Measurements from ENCODE around the gene TP53. TPM values are rescaled to one million over a fixed set of nuclear protein-coding genes. Genes with fewer than 3 reads are reported as not detected.

TP53 gene
- total and polyA plus RNA-seq, 9 of the 15 experiments (the other 6 are each of a cell fraction or from before 2014, with no cell fraction given) = 2.8 to 14.0 (median 7.1) TPM

DNA sequence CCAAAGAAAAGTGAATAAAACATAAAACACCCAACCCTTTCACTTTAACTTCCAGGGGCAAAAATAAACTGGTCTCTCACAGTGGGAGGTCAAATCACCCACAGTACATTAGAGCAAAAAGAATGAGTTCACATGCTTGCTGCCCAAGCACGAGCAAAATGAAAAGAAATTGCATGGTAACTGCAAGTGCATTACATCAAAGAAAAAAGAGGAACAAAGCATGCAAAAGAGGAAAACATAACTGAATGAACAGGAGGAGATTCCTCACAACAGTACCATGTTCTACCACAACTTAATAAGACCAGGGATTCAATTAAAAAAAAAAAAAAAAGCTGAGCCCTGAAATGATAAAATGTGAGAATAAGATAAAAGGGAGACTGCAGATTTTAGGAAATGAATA, 42.5 kb upstream of the TP53 start:
- Histone ChIP-seq H3K9ac (ENCODE audit: insufficient read depth in 1 of 2, low read depth in 2 of 2, low read length in 2 of 2) (no peak overlapping the region), H3K4me3 (no peak overlapping the region), H3K4me2 (ENCODE audit: insufficient read depth, low read length) (no peak overlapping the region), H4K20me1 (replicated peaks; ENCODE audit: control insufficient read depth, insufficient read depth, low read length) (no peaks in the 10 kb centered on the region), H3K9me1 (ENCODE audit: control insufficient read depth, insufficient read depth, low read length) (no peaks in the 10 kb centered on the region), H3K9me3 (replicated peaks; ENCODE audit: control insufficient read depth, insufficient read depth, low read depth, low read length) (no peaks in the 10 kb centered on the region), H3K79me2 (ENCODE audit: control insufficient read depth, insufficient read depth, low read length) (no peaks in the 10 kb centered on the region), H2AFZ (ENCODE audit: low read depth, low read length) (no peak overlapping the region), H3K27me3 (ENCODE audit: control insufficient read depth in 2 of 2, insufficient read depth in 2 of 2, low read length in 2 of 2) (peaks cover 15 to 28% of the 10 kb centered on the region in 2 experiments), H3K4me1 (replicated peaks in 1 of 2; ENCODE audit: control insufficient read depth in 2 of 2, insufficient read depth in 2 of 2, low read length in 2 of 2) (no peaks in the 10 kb centered on the region; a peak in 1 of 5 replicates), H3K27ac (ENCODE audit: extremely low read depth, low read depth, low read length) (no peak overlapping the region), H3K36me3 (ENCODE audit: control insufficient read depth, insufficient read depth, low read length) (no peaks in the 10 kb centered on the region)
- DNase-seq (ENCODE audit: extremely low read depth in 1 of 4, low spot score in 3 of 4) (no peak), FAIRE-seq (no peak), ATAC-seq (no peak)
- TF ChIP-seq, protein P1, sequence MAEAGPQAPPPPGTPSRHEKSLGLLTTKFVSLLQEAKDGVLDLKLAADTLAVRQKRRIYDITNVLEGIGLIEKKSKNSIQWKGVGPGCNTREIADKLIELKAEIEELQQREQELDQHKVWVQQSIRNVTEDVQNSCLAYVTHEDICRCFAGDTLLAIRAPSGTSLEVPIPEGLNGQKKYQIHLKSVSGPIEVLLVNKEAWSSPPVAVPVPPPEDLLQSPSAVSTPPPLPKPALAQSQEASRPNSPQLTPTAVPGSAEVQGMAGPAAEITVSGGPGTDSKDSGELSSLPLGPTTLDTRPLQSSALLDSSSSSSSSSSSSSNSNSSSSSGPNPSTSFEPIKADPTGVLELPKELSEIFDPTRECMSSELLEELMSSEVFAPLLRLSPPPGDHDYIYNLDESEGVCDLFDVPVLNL (CRISPR knock-in tag; IDR thresholded peaks at IDR 0.05; ENCODE audit: low read depth) = no peak
- peak; percentile 35 for TF ChIP-seq CBX2 (IDR thresholded peaks at IDR 0.05; ENCODE audit: insufficient read depth, low read length, poor library complexity, severe bottlenecking)
- CTCF ChIA-PET (ENCODE audit: low intra/inter-chr PET ratio) = interaction anchor here (0.6 kb wide), 2 partner anchors 25 to 95 kb away, joined by 4 to 7 read pairs; no protein-coding TSS in a partner anchor
- POLR2A ChIA-PET = interaction anchor here (0.6 kb wide), 1 partner anchor 62 kb away, joined by 3 read pairs; no protein-coding TSS in a partner anchor
- in situ Hi-C loops (cut with MboI) (no loop called here), intact Hi-C loops (cut with micrococcal nuclease) (no loop called here)
- no TSS peak for BruUV-seq (replicated peaks)
- 0% methylated on average over 1 of the region's 1 CpG for WGBS (ENCODE audit: insufficient coverage, low coverage, missing lambda C conversion rate)

DNA sequence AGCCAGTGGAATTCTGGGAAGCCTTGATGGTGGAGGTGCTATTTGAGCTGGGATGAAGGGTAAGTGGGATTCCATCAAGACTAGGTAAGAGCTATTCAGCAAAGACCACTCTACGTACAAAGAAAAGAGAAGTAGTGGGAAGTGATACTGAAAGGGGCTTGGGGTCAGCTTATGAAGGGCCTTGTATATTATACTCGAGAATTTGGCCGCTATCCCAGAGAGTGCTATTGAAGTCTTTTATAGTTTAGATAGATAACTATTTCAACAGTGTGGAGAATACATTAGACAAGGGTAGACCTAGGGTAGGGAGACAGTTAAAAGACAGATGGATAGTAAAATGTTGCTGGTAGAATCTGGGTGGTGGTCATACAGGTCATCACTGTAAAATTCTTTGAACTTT, 40.6 kb upstream of the TP53 start:
- DNase-seq (ENCODE audit: extremely low read depth in 1 of 4, low spot score in 3 of 4) (no peak), ATAC-seq (no peak), FAIRE-seq (no peak)
- H3K9me1 ChIP-seq (ENCODE audit: control insufficient read depth, insufficient read depth, low read length) = no peaks in the 10 kb centered on the region
- in situ Hi-C loops (cut with MboI) = no loop called here
- BruUV-seq (replicated peaks) = no TSS peak
- H3K4me2 ChIP-seq (ENCODE audit: insufficient read depth, low read length) = no peak overlapping the region
- ChIA-PET CTCF (ENCODE audit: low intra/inter-chr PET ratio) (no interaction called here), POLR2A (no interaction called here)
- intact Hi-C loops (cut with micrococcal nuclease) = no loop called here
- no peak overlapping the region for H3K9ac ChIP-seq (ENCODE audit: insufficient read depth in 1 of 2, low read depth in 2 of 2, low read length in 2 of 2)
- H2AFZ ChIP-seq (ENCODE audit: low read depth, low read length) = no peak overlapping the region
- no peaks in the 10 kb centered on the region for H3K79me2 ChIP-seq (ENCODE audit: control insufficient read depth, insufficient read depth, low read length)
- H3K9me3 ChIP-seq (replicated peaks; ENCODE audit: control insufficient read depth, insufficient read depth, low read depth, low read length) = no peaks in the 10 kb centered on the region
- H3K4me3 ChIP-seq = no peak overlapping the region
- H3K36me3 ChIP-seq (ENCODE audit: control insufficient read depth, insufficient read depth, low read length) = no peaks in the 10 kb centered on the region
- 10% methylated on average over 3 of the region's 3 CpGs for WGBS (ENCODE audit: insufficient coverage, low coverage, missing lambda C conversion rate)
- H3K4me1 ChIP-seq (replicated peaks in 1 of 2; ENCODE audit: control insufficient read depth in 2 of 2, insufficient read depth in 2 of 2, low read length in 2 of 2) = no peaks in the 10 kb centered on the region
- peaks cover 21% of the 10 kb centered on the region in 2 experiments for H3K27me3 ChIP-seq (ENCODE audit: control insufficient read depth in 2 of 2, insufficient read depth in 2 of 2, low read length in 2 of 2)
- no peak overlapping the region for H3K27ac ChIP-seq (ENCODE audit: extremely low read depth, low read depth, low read length)
- no peaks in the 10 kb centered on the region for H4K20me1 ChIP-seq (replicated peaks; ENCODE audit: control insufficient read depth, insufficient read depth, low read length)
- TF ChIP-seq CC2D1A (IDR thresholded peaks at IDR 0.05) = no peak
- no peak for TF ChIP-seq POLR2AphosphoS5 (IDR thresholded peaks at IDR 0.05; ENCODE audit: control insufficient read depth, insufficient read depth, low read depth, low read length)
- no peak for TF ChIP-seq HDAC6 (IDR thresholded peaks at IDR 0.05; ENCODE audit: low read depth, low read length)
- no peak for TF ChIP-seq ZNF146 (CRISPR knock-in tag; IDR thresholded peaks at IDR 0.05; ENCODE audit: unreplicated experiment)
- TF ChIP-seq ZKSCAN8 (CRISPR knock-in tag; IDR thresholded peaks at IDR 0.05) = no peak
- TF ChIP-seq, protein P2, sequence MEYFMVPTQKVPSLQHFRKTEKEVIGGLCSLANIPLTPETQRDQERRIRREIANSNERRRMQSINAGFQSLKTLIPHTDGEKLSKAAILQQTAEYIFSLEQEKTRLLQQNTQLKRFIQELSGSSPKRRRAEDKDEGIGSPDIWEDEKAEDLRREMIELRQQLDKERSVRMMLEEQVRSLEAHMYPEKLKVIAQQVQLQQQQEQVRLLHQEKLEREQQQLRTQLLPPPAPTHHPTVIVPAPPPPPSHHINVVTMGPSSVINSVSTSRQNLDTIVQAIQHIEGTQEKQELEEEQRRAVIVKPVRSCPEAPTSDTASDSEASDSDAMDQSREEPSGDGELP (CRISPR knock-in tag; IDR thresholded peaks at IDR 0.05; ENCODE audit: borderline replicate concordance) = no peak
- no peak for TF ChIP-seq NRF1 (conservative IDR thresholded peaks at IDR 0.05 in 1 of 2, IDR thresholded peaks at IDR 0.05 in 1 of 2)
- TF ChIP-seq, protein P3, sequence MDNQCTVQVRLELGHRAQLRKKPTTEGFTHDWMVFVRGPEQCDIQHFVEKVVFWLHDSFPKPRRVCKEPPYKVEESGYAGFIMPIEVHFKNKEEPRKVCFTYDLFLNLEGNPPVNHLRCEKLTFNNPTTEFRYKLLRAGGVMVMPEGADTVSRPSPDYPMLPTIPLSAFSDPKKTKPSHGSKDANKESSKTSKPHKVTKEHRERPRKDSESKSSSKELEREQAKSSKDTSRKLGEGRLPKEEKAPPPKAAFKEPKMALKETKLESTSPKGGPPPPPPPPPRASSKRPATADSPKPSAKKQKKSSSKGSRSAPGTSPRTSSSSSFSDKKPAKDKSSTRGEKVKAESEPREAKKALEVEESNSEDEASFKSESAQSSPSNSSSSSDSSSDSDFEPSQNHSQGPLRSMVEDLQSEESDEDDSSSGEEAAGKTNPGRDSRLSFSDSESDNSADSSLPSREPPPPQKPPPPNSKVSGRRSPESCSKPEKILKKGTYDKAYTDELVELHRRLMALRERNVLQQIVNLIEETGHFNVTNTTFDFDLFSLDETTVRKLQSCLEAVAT (IDR thresholded peaks at IDR 0.05) = no peak
- TF ChIP-seq, protein P4, sequence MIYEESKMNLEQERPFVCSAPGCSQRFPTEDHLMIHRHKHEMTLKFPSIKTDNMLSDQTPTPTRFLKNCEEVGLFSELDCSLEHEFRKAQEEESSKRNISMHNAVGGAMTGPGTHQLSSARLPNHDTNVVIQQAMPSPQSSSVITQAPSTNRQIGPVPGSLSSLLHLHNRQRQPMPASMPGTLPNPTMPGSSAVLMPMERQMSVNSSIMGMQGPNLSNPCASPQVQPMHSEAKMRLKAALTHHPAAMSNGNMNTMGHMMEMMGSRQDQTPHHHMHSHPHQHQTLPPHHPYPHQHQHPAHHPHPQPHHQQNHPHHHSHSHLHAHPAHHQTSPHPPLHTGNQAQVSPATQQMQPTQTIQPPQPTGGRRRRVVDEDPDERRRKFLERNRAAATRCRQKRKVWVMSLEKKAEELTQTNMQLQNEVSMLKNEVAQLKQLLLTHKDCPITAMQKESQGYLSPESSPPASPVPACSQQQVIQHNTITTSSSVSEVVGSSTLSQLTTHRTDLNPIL (CRISPR knock-in tag; IDR thresholded peaks at IDR 0.05) = no peak
